HG03159 (cell line): ENCODE results near the gene MLLT10.

ENCODE experiments used
- ATAC-seq: cut with Tn5 transposase; IDR thresholded peaks from one replicate; pipeline ENCODE4 v1.9.1; 2021; ENCODE audit warnings: mild to moderate bottlenecking, moderate library complexity; ENCODE audit not compliant: unreplicated experiment

The MLLT10 gene

GRCh38 chr10:21759232-21759631 is 225.2 kb downstream of the MLLT10 start:
- no peak for ATAC-seq

- no peak for ATAC-seq
Observed at GRCh38 chr10:21760332-21760731, 226.3 kb downstream of the MLLT10 start.

- ATAC-seq, result no peak
Observed at GRCh38 chr10:21764466-21765189, 230.6 kb downstream of the MLLT10 start.

- ATAC-seq, result no peak
Observed at GRCh38 chr10:21769041-21769440, 235.0 kb downstream of the MLLT10 start.

- ATAC-seq, result no peak
Observed at GRCh38 chr10:21771219-21771618, 237.2 kb downstream of the MLLT10 start.

GRCh38 chr10:21776883-21777282 is 242.9 kb downstream of the MLLT10 start:
- ATAC-seq, result no peak

GRCh38 chr10:21791276-21791675 is 257.2 kb downstream of the MLLT10 start:
- ATAC-seq, result no peak
